DOHH2 (cell line): ENCODE measurements around the gene PRKD3.
"Not testable (repeated sequence)": the region's sequence is repeated elsewhere in the genome, so short reads cannot be mapped to it uniquely, and the experiment has no call there.

Experiments used
- H3F3A ChIP-seq: fragments of 200-600 bp; sonication (generic), shearing (Covaris generic); 2 replicates; pipeline ENCODE4 v1.6.0; 2016; ENCODE audit warnings: antibody characterized with exemption, mild to moderate bottlenecking; ENCODE audit not compliant: control insufficient read depth, insufficient read depth
- H3K27ac ChIP-seq: fragments of 200-600 bp; sonication (generic); 2 replicates; pipeline ENCODE4 v1.5.1; 2014; ENCODE audit warnings: low read depth, mild to moderate bottlenecking, low read length, moderate library complexity
- H3K27me3 ChIP-seq: fragments of 200-600 bp; sonication (generic); 2 replicates; pipeline ENCODE4 v1.6.1; 2014; ENCODE audit warnings: mild to moderate bottlenecking, low read length, mixed read lengths; ENCODE audit not compliant: control insufficient read depth
- H3K36me3 ChIP-seq: fragments of 200-600 bp; sonication (generic); 2 replicates; pipeline ENCODE4 v1.6.1; 2014; ENCODE audit warnings: mild to moderate bottlenecking, low read length, moderate library complexity, mixed read lengths; ENCODE audit not compliant: control insufficient read depth
- H3K4me1 ChIP-seq: fragments of 200-600 bp; sonication (generic); 2 replicates; pipeline ENCODE4 v1.6.1; 2014; ENCODE audit warnings: mild to moderate bottlenecking, low read length, mixed read lengths; ENCODE audit not compliant: control insufficient read depth
- H3K4me2 ChIP-seq: fragments of 200-600 bp; sonication (generic); 2 replicates; pipeline ENCODE4 v1.6.0; 2014; ENCODE audit warnings: mild to moderate bottlenecking, low read length, moderate library complexity
- H3K4me3 ChIP-seq: fragments of 200-600 bp; sonication (generic); 2 replicates; pipeline ENCODE4 v1.5.1; 2014; ENCODE audit warnings: mild to moderate bottlenecking, low read length, mixed read lengths
- H3K79me2 ChIP-seq: fragments of 200-600 bp; sonication (generic); 2 replicates; pipeline ENCODE4 v1.6.1; 2014; ENCODE audit warnings: mild to moderate bottlenecking, low read length, mixed read lengths; ENCODE audit not compliant: control insufficient read depth
- H3K9me2 ChIP-seq: fragments of 200-600 bp; sonication (generic); replicated peaks from 2 replicates; pipeline ENCODE4 v1.6.1; 2014; ENCODE audit warnings: mild to moderate bottlenecking, low read length, mixed read lengths; ENCODE audit not compliant: control insufficient read depth
- H3K9me3 ChIP-seq: fragments of 200-600 bp; sonication (generic); 2 replicates; pipeline ENCODE4 v1.6.1; 2014; ENCODE audit warnings: antibody characterized with exemption, low read length, mixed read lengths; ENCODE audit not compliant: control insufficient read depth, insufficient read depth
- H4K20me1 ChIP-seq: fragments of 200-600 bp; sonication (generic); 2 replicates; pipeline ENCODE4 v1.6.0; 2014; ENCODE audit warnings: low read depth, mild to moderate bottlenecking, antibody characterized with exemption, low read length, moderate library complexity; ENCODE audit not compliant: control insufficient read depth, insufficient read depth
- EZH2phosphoT487 ChIP-seq: fragments of 200-600 bp; sonication (generic); IDR thresholded peaks from 2 replicates; pipeline ENCODE4 v1.6.1; 2017; ENCODE audit warnings: borderline replicate concordance, mild to moderate bottlenecking, antibody characterized with exemption, low read length, moderate library complexity, mixed read lengths
- TF ChIP-seq, protein P1 (sequence below): fragments of 200-600 bp; sonication (generic); IDR thresholded peaks from one replicate; pipeline ENCODE4 v1.5.1; 2014; ENCODE audit warnings: antibody characterized with exemption, mild to moderate bottlenecking, low read depth, low read length; ENCODE audit not compliant: poor library complexity, severe bottlenecking

PRKD3 gene

DNA sequence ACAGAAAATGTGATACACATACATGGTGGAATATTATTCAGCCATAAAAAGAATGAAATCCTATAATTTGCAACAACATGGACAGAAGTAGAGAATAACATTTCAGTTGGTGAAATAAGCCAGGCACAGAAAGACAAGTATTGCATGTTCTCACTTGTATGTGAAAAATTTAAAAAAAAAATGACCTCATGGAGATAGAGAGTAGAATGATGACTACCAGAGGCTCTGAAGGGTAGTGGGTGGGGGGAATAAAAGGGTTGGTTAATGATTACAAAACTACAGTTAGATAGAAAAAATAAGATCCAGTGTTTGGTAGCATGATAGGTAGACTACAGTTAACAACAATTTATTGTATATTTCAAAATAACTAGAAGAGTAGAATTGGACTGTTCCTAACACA lies 24.5 kb downstream of the PRKD3 start:
- H3F3A ChIP-seq, result no peaks in the 10 kb centered on the region

DNA sequence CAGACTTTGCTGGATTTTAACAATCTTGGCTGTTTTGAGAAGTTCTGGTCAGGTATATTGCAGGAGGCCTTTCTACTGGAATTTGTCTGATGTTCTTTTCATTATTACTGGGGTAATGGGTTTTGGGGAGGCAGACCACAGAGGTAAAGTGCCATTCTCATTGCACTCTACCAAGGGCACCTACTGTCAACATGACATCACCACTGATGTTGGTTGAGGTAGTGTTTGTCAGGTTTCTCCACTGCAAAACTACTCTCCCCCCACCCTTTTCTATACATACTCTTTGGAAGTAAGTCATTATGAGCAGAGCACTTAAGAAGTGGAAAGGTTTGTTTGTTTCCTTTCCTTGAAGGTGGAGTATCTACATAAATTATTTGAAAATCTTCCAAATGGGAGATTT lies 27.0 kb downstream of the PRKD3 start:
- Histone ChIP-seq H3K4me1 (peaks cover 16% of the 10 kb centered on the region), H3K4me2 (no peak overlapping the region), H3K4me3 (no peak overlapping the region), H3K36me3 (peaks cover 15% of the 10 kb centered on the region), H3K9me2 (no peaks in the 10 kb centered on the region), H3K9me3 (no peaks in the 10 kb centered on the region), H3K79me2 (peaks cover 84% of the 10 kb centered on the region), H3F3A (no peaks in the 10 kb centered on the region), H4K20me1 (no peaks in the 10 kb centered on the region), H3K27me3 (no peaks in the 10 kb centered on the region), H3K27ac (no peak overlapping the region)
- no peak for TF ChIP-seq EZH2phosphoT487
- TF ChIP-seq, protein P1, sequence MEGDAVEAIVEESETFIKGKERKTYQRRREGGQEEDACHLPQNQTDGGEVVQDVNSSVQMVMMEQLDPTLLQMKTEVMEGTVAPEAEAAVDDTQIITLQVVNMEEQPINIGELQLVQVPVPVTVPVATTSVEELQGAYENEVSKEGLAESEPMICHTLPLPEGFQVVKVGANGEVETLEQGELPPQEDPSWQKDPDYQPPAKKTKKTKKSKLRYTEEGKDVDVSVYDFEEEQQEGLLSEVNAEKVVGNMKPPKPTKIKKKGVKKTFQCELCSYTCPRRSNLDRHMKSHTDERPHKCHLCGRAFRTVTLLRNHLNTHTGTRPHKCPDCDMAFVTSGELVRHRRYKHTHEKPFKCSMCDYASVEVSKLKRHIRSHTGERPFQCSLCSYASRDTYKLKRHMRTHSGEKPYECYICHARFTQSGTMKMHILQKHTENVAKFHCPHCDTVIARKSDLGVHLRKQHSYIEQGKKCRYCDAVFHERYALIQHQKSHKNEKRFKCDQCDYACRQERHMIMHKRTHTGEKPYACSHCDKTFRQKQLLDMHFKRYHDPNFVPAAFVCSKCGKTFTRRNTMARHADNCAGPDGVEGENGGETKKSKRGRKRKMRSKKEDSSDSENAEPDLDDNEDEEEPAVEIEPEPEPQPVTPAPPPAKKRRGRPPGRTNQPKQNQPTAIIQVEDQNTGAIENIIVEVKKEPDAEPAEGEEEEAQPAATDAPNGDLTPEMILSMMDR, result no peak

More for the DNA sequence above, 24.5 kb downstream of the PRKD3 start:
- peaks cover 96% of the 10 kb centered on the region for H3K79me2 ChIP-seq
- H3K36me3 ChIP-seq, result peaks cover 26% of the 10 kb centered on the region
- no peaks in the 10 kb centered on the region for H4K20me1 ChIP-seq
- peaks cover 16% of the 10 kb centered on the region for H3K4me1 ChIP-seq
- H3K9me2 ChIP-seq, result no peaks in the 10 kb centered on the region
- peaks cover 7% of the 10 kb centered on the region; the same call in 1 of the 2 replicates for H3K9me3 ChIP-seq
- no peaks in the 10 kb centered on the region for H3K27me3 ChIP-seq
- no peak overlapping the region for H3K4me3 ChIP-seq
- TF ChIP-seq EZH2phosphoT487, result no peak
- TF ChIP-seq, protein P1, result no peak
- no peak overlapping the region for H3K4me2 ChIP-seq
- no peak overlapping the region for H3K27ac ChIP-seq

DNA sequence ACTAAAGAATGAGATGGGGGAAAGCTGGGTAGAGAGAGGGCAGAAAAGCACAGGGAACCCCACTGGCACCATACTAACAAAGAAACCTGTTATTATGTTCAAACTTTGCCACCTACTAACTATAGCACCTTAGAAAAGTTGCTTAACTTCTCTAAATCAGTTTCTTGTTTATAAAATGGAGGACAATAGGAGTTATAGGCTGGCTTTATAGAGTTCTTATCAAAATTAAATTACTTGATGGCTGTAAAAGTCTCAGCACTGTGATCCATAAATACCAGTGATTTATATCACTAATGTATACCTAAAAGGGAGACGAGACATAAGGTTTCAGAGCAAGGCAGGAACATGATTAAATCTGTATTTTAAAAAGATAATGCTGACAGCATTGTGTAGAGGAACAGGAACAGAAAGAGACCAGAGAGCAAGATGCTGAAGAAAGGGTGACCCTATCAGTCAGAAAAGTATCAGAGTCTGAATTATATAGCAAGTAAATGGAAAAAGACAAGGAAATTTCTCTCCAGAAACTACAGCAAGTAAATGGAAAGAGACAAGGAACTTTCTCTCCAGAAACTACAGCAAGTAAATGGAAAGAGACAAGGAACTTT lies 29.1 kb downstream of the PRKD3 start:
- Histone ChIP-seq H3F3A (no peaks in the 10 kb centered on the region), H4K20me1 (no peaks in the 10 kb centered on the region), H3K27ac (no peak overlapping the region), H3K79me2 (peaks cover 67% of the 10 kb centered on the region), H3K4me2 (no peak overlapping the region), H3K4me1 (peaks cover 19% of the 10 kb centered on the region), H3K9me2 (no peaks in the 10 kb centered on the region), H3K4me3 (no peak overlapping the region), H3K9me3 (no peaks in the 10 kb centered on the region), H3K36me3 (peaks cover 27% of the 10 kb centered on the region), H3K27me3 (no peaks in the 10 kb centered on the region)
- TF ChIP-seq EZH2phosphoT487, result no peak

- H3K9me3 ChIP-seq, H3F3A ChIP-seq, H3K4me2 ChIP-seq, H3K9me2 ChIP-seq, H3K4me3 ChIP-seq, H4K20me1 ChIP-seq, H3K27me3 ChIP-seq, H3K27ac ChIP-seq: not testable (repeated sequence)
- H3K79me2 ChIP-seq, result peaks cover 60% of the 10 kb centered on the region
- H3K4me1 ChIP-seq, result peaks cover 19% of the 10 kb centered on the region
- H3K36me3 ChIP-seq, result peaks cover 22% of the 10 kb centered on the region
Observed at GRCh38 chr2:37294858-37295257, 29.8 kb downstream of the PRKD3 start.
